Uterus (tissue), 2 donors: ENCODE results near the gene CD47.

Experiments
- CTCF ChIP-seq, 4 experiments: fragments of 200-600 bp in 2 of 4; fragments of 450-650 bp in 2 of 4; sonication (generic) in 2 of 4; IDR thresholded peaks; one replicate each; pipeline ENCODE4 v1.5.1; 2016 to 2019; ENCODE audit warnings: antibody characterized with exemption in 4 of 4, mild to moderate bottlenecking in 2 of 4, moderate library complexity in 1 of 4
- POLR2A ChIP-seq, 2 donors: fragments of 450-650 bp; IDR thresholded peaks; one replicate each; pipeline ENCODE4 v1.6.1; 2016; ENCODE audit warnings: antibody characterized with exemption in 2 of 2, mild to moderate bottlenecking in 1 of 2, moderate library complexity in 1 of 2

GRCh38 chr3:108118038-108118768 lies 27.4 kb upstream of the CD47 start:
- TF ChIP-seq CTCF (IDR thresholded peaks at IDR 0.05) (no peak), POLR2A (IDR thresholded peaks at IDR 0.05) (no peak)
